GM12878 (cell line): ENCODE measurements around the gene ERC2. TPM values are rescaled to one million over a fixed set of nuclear protein-coding genes. Genes with fewer than 3 reads are reported as not detected.

Experiments used
- ATAC-seq: fragments of 200-7000 bp; cut with Tn5 transposase; 3 replicates; pipeline ENCODE4 v1.9.1; 2020; ENCODE audit warnings: mild to moderate bottlenecking, moderate library complexity
- BruUV-seq: library from RNA; stranded (reverse); fragments of 400-500 nt; replicated peaks from 2 replicates; lab custom pipeline; 2021; lab: Mats Ljungman, UMichigan
- CTCF ChIA-PET: fragments of 300-600 bp; sonication (Branson Sonifier 250); formaldehyde crosslinking; extraction: SDS; loops from one replicate; lab custom pipeline; 2021; ENCODE audit warnings: inconsistent platforms; lab: Yijun Ruan, JAX
- POLR2A ChIA-PET: fragments of 350-600 bp; formaldehyde crosslinking; extraction: SDS; loops from one replicate; lab custom pipeline; 2021; ENCODE audit warnings: inconsistent platforms; lab: Charles Lee
- RAD21 ChIA-PET: fragments of 300-600 bp; sonication (Branson Sonifier 250); formaldehyde crosslinking; loops from one replicate; lab custom pipeline; 2023; ENCODE audit warnings: antibody characterized with exemption; ENCODE audit not compliant: unreplicated experiment; lab: Charles Lee
- SMC1A ChIA-PET: fragments of 300-600 bp; sonication (Branson Sonifier 250); formaldehyde crosslinking; loops from one replicate; lab custom pipeline; 2023; ENCODE audit not compliant: unreplicated experiment, uncharacterized antibody; lab: Charles Lee
- DNase-seq: peaks from one replicate; pipeline ENCODE4 v3.0.0-alpha.2; 2011; ENCODE audit warnings: low read depth, low spot score
- FAIRE-seq: peaks from 3 replicates; lab custom pipeline; 2011; peaks lifted over from hg19 to GRCh38; lab: Jason Lieb, UNC
- H2AFZ ChIP-seq: 2 replicates; pipeline ENCODE4 v1.6.0; 2011; ENCODE audit warnings: low read depth, low read length, control low read depth; ENCODE audit not compliant: control insufficient read depth
- H3K27ac ChIP-seq: 2 replicates; pipeline ENCODE4 v1.5.1; 2011; ENCODE audit warnings: control low read depth; ENCODE audit not compliant: control insufficient read depth, insufficient read depth
- H3K27me3 ChIP-seq, 2 experiments: replicated peaks in 1 of 2; 2 replicates each; pipeline versions ENCODE4 v1.6.0 to v1.6.1; 2011; ENCODE audit warnings: low read length in 1 of 2; ENCODE audit not compliant: control insufficient read depth in 2 of 2, insufficient read depth in 2 of 2
- H3K36me3 ChIP-seq, 2 experiments: 2 replicates each; pipeline ENCODE4 v1.5.1; 2011; ENCODE audit warnings: low read length in 1 of 2; ENCODE audit not compliant: control insufficient read depth in 2 of 2, insufficient read depth in 2 of 2
- H3K4me1 ChIP-seq: 2 replicates; pipeline ENCODE4 v1.6.1; 2011; ENCODE audit warnings: mild to moderate bottlenecking, low read length, moderate library complexity, mixed read lengths; ENCODE audit not compliant: control insufficient read depth, insufficient read depth
- H3K4me2 ChIP-seq: 2 replicates; pipeline ENCODE4 v1.6.0; 2011; ENCODE audit warnings: control low read depth; ENCODE audit not compliant: control insufficient read depth, insufficient read depth
- H3K4me3 ChIP-seq: fragments of 200-600 bp; sonication (generic); 2 replicates; pipeline ENCODE4 v1.5.1; 2016
- H3K79me2 ChIP-seq: 2 replicates; pipeline ENCODE4 v1.6.0; 2011; ENCODE audit warnings: low read length; ENCODE audit not compliant: control insufficient read depth, insufficient read depth
- H3K9ac ChIP-seq: 2 replicates; pipeline ENCODE4 v1.8.0; 2011; ENCODE audit warnings: low read length, control low read depth, mixed read lengths; ENCODE audit not compliant: control insufficient read depth, insufficient read depth
- H3K9me3 ChIP-seq: replicated peaks from 3 replicates; pipeline ENCODE4 v1.5.1; 2011; ENCODE audit warnings: mild to moderate bottlenecking, low read length; ENCODE audit not compliant: control insufficient read depth, insufficient read depth
- H4K20me1 ChIP-seq: 2 replicates; pipeline ENCODE4 v1.6.0; 2011; ENCODE audit not compliant: control insufficient read depth, insufficient read depth
- ATF7 ChIP-seq: fragments of 450-650 bp; IDR thresholded peaks from 2 replicates; pipeline ENCODE4 v1.6.1; 2016; ENCODE audit warnings: low read depth, mild to moderate bottlenecking
- BCL11A ChIP-seq: IDR thresholded peaks from 2 replicates; pipeline ENCODE4 v1.6.1; 2011; ENCODE audit warnings: low read depth, low read length
- CHD2 ChIP-seq: IDR thresholded peaks from 2 replicates; pipeline ENCODE4 v1.6.1; 2011; ENCODE audit warnings: low read depth, low read length, improper control_type of control experiment, borderline replicate concordance
- EGR1 ChIP-seq, 2 experiments: IDR thresholded peaks; 1 replicate in 1 of 2; 2 replicates in 1 of 2; pipeline ENCODE4 v1.6.1; 2011 to 2012; ENCODE audit warnings: low read depth in 2 of 2, low read length in 2 of 2, borderline replicate concordance in 1 of 2, mild to moderate bottlenecking in 1 of 2, moderate library complexity in 1 of 2
- FOS ChIP-seq: IDR thresholded peaks from 3 replicates; pipeline ENCODE4 v1.6.1; 2011; ENCODE audit warnings: borderline replicate concordance; ENCODE audit not compliant: insufficient read length; ENCODE audit errors: extremely low read depth
- IKZF2 ChIP-seq, 2 experiments: fragments of 450-650 bp; IDR thresholded peaks; 2 replicates each; pipeline ENCODE4 v1.6.1; 2017; ENCODE audit warnings: mild to moderate bottlenecking in 2 of 2, moderate library complexity in 2 of 2
- LARP7 ChIP-seq: fragments of 450-650 bp; IDR thresholded peaks from 2 replicates; pipeline ENCODE4 v1.6.1; 2017; ENCODE audit warnings: mild to moderate bottlenecking
- MEF2A ChIP-seq: IDR thresholded peaks from 2 replicates; pipeline ENCODE4 v1.6.1; 2011; ENCODE audit warnings: low read depth, mild to moderate bottlenecking, low read length, moderate library complexity; ENCODE audit not compliant: insufficient read depth
- NRF1 ChIP-seq: conservative IDR thresholded peaks from 2 replicates; pipeline ENCODE4 v1.6.1; 2011; ENCODE audit warnings: mild to moderate bottlenecking, low read depth, low read length, improper control_type of control experiment
- POU2F2 ChIP-seq: IDR thresholded peaks from 3 replicates; pipeline ENCODE4 v1.6.1; 2011; ENCODE audit warnings: low read depth, mild to moderate bottlenecking, low read length, borderline replicate concordance
- RB1 ChIP-seq: fragments of 450-650 bp; formaldehyde crosslinking; IDR thresholded peaks from 2 replicates; pipeline ENCODE4 v1.6.1; 2017; ENCODE audit warnings: mild to moderate bottlenecking, borderline replicate concordance
- SMC3 ChIP-seq: IDR thresholded peaks from 2 replicates; pipeline ENCODE4 v1.6.1; 2011; ENCODE audit warnings: low read length, improper control_type of control experiment, borderline replicate concordance
- SP1 ChIP-seq: IDR thresholded peaks from one replicate; pipeline ENCODE4 v1.6.1; 2011; ENCODE audit warnings: low read depth, low read length
- ZNF217 ChIP-seq: fragments of 450-650 bp; IDR thresholded peaks from 2 replicates; pipeline ENCODE4 v1.6.1; 2017; ENCODE audit warnings: antibody characterized with exemption, mild to moderate bottlenecking
- ZNF24 ChIP-seq: fragments of 450-650 bp; IDR thresholded peaks from 2 replicates; pipeline ENCODE4 v1.6.1; 2017; ENCODE audit warnings: antibody characterized with exemption, mild to moderate bottlenecking
- ZZZ3 ChIP-seq: IDR thresholded peaks from 2 replicates; pipeline ENCODE4 v1.6.1; 2011; ENCODE audit warnings: low read depth; ENCODE audit not compliant: control insufficient read depth, insufficient read length
- WGBS: methylation state at CpG from one replicate; pipeline ENCODE4 v1.1.6; 2016; ENCODE audit warnings: low lambda C conversion rate; ENCODE audit not compliant: insufficient replicate concordance, insufficient coverage; ENCODE audit errors: missing lambda C conversion rate; 5-methylcytosine and 5-hydroxymethylcytosine counted together
- in situ Hi-C: fragments of 300-500 bp; cut with MboI; formaldehyde crosslinking; loops from 9 replicates; pipeline ENCODE4 v1.14.3; 2018; ENCODE audit warnings: mixed read lengths
- intact Hi-C: fragments of 100-400 bp; cut with micrococcal nuclease; formaldehyde crosslinking; loops from one replicate; pipeline ENCODE4 v1.14.2; 2022; ENCODE audit not compliant: unreplicated experiment
- polyA plus RNA-seq, 11 experiments: library from polyadenylated mRNA; depleted of rRNA in 4 of 11; unstranded in 6 of 11; stranded (reverse) in 5 of 11; fragments of >200 nt; fragmentation: Nextera tagmentation in 4 of 11; fragmentation: Illumina TruSeq in 1 of 11; extraction: Ambion mirVana in 4 of 11; extraction: Trizol in 1 of 11; gene quantifications; 1 replicate in 1 of 11; 2 replicates in 10 of 11; pipeline versions ENCODE4 v1.2.1 to v1.2.3, GENCODE V29; 2011 to 2016; ENCODE audit warnings: inconsistent platforms in 2 of 11, missing spikeins in 2 of 11, low read depth in 1 of 11
- total RNA-seq, 4 experiments: library from RNA; depleted of rRNA in 3 of 4; stranded (reverse); fragments of >200 nt in 3 of 4; fragmentation: Illumina TruSeq in 1 of 4; extraction: Trizol in 1 of 4; gene quantifications; 2 replicates each; pipeline versions ENCODE4 v1.2.1 to v1.2.3, GENCODE V29; 2013 to 2021
- TF ChIP-seq, protein P1 (sequence below): IDR thresholded peaks from 2 replicates; pipeline ENCODE4 v1.6.1; 2012; ENCODE audit warnings: low read depth, low read length, improper control_type of control experiment
- TF ChIP-seq, protein P2 (sequence below): fragments of 450-650 bp; conservative IDR thresholded peaks from 2 replicates; pipeline ENCODE4 v1.6.1; 2017; ENCODE audit warnings: mild to moderate bottlenecking, moderate library complexity

Gene ERC2
- total and polyA plus RNA-seq, 10 of the 15 experiments (the other 5 are each of a cell fraction or from before 2014, with no cell fraction given) = 0.06 to 1.4 (median 0.12) TPM; not detected in 3

DNA sequence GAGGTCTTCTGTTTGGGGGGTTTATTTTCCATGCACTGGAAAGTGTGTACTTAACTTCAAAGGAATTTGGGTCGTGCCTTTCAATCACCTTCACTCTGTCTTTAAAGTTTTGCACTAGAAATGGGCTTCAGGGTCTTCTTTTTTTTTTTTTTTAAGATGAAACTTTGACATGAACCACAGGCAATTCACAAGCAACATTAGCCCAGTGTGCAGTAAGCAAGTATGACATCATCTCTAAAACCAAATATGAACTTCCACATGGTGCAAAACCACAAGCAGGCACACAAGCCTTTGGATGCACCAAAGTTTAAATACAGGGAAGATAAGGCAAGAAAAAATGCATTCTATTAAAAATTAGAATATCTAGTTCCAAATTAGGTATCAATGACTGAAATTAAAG is 381.9 kb downstream of the ERC2 start (continued):
- TF ChIP-seq ATF7 (no peak), MEF2A (no peak), BCL11A (no peak), CHD2 (no peak), POU2F2 (no peak)
- TF ChIP-seq, all 136 proteins: peak for 0

DNA sequence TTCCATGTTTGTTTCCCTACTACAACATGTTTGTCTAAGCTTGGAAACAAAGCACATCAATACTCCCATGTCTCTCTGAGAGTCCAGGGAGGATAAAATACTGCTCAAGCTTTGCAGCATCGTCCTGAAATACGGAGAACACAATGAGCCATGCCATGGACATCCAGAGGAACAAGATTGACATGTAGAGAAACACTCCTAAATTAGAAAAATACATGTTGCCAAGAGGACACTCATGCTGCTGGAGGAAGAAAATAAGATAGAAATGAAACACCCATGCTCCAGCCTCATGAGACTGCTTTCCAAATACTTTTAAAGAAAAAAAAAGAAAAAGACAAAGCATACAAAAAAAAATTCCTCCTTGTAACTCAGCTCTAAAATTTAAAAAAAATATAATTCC is 387.0 kb downstream of the ERC2 start:
- no peak for FAIRE-seq
- CTCF ChIA-PET = no interaction called here
- SMC1A ChIA-PET = no interaction called here
- no peak overlapping the region for H3K27ac ChIP-seq
- TF ChIP-seq RB1 (no peak), LARP7 (no peak), FOS (no peak), IKZF2 (IDR thresholded peaks at IDR 0.05) (no peak), SMC3 (no peak), CHD2 (no peak), SP1 (no peak), NRF1 (no peak), EGR1 (IDR thresholded peaks at IDR 0.05; ENCODE audit: borderline replicate concordance in 1 of 2, low read depth in 2 of 2, low read length in 2 of 2) (no peak), ZNF217 (no peak), ZNF24 (no peak), ATF7 (no peak), ZZZ3 (no peak)
- TF ChIP-seq, protein P1, sequence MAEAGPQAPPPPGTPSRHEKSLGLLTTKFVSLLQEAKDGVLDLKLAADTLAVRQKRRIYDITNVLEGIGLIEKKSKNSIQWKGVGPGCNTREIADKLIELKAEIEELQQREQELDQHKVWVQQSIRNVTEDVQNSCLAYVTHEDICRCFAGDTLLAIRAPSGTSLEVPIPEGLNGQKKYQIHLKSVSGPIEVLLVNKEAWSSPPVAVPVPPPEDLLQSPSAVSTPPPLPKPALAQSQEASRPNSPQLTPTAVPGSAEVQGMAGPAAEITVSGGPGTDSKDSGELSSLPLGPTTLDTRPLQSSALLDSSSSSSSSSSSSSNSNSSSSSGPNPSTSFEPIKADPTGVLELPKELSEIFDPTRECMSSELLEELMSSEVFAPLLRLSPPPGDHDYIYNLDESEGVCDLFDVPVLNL = no peak
- TF ChIP-seq, protein P2, sequence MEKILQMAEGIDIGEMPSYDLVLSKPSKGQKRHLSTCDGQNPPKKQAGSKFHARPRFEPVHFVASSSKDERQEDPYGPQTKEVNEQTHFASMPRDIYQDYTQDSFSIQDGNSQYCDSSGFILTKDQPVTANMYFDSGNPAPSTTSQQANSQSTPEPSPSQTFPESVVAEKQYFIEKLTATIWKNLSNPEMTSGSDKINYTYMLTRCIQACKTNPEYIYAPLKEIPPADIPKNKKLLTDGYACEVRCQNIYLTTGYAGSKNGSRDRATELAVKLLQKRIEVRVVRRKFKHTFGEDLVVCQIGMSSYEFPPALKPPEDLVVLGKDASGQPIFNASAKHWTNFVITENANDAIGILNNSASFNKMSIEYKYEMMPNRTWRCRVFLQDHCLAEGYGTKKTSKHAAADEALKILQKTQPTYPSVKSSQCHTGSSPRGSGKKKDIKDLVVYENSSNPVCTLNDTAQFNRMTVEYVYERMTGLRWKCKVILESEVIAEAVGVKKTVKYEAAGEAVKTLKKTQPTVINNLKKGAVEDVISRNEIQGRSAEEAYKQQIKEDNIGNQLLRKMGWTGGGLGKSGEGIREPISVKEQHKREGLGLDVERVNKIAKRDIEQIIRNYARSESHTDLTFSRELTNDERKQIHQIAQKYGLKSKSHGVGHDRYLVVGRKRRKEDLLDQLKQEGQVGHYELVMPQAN = no peak
- TF ChIP-seq, all 136 proteins: peak for 0
- intact Hi-C loops = no loop called here
- RAD21 ChIA-PET = no interaction called here
- no peaks in the 10 kb centered on the region for H3K4me1 ChIP-seq
- no peak overlapping the region for H2AFZ ChIP-seq
- H3K9me3 ChIP-seq = no peaks in the 10 kb centered on the region
- no peak overlapping the region for H3K9ac ChIP-seq
- H3K4me3 ChIP-seq = no peak overlapping the region
- H4K20me1 ChIP-seq = no peaks in the 10 kb centered on the region
- no TSS peak for BruUV-seq
- WGBS = 0% methylated on average over 2 of the region's 2 CpGs
- no peak overlapping the region for H3K4me2 ChIP-seq
- no peaks in the 10 kb centered on the region for H3K36me3 ChIP-seq
- ATAC-seq (no peak), DNase-seq (no peak)
- POLR2A ChIA-PET = no interaction called here
- in situ Hi-C loops = no loop called here
- no peaks in the 10 kb centered on the region for H3K79me2 ChIP-seq
- no peaks in the 10 kb centered on the region for H3K27me3 ChIP-seq
